MM.1S (cell line): ENCODE data around the gene NRTN.

ENCODE experiments used
- CTCF ChIP-seq: fragments of 300-600 bp; sonication (generic); IDR thresholded peaks from 2 replicates; pipeline ENCODE4 v1.5.1; 2016; ENCODE audit warnings: antibody characterized with exemption, low read length, mixed read lengths
- EZH2 ChIP-seq: fragments of 300-600 bp; sonication (generic); optimal IDR thresholded peaks from 2 replicates; pipeline ENCODE3; 2017; ENCODE audit warnings: low read depth, mild to moderate bottlenecking, antibody characterized with exemption, low read length, mixed read lengths
- EZH2phosphoT487 ChIP-seq: fragments of 300-600 bp; sonication (generic); IDR thresholded peaks from 2 replicates; pipeline ENCODE4 v1.6.1; 2018; ENCODE audit warnings: antibody characterized with exemption, low read length

- TF ChIP-seq EZH2 (no peak), CTCF (no peak), EZH2phosphoT487 (no peak)
Measured at GRCh38 chr19:5832527-5833216, 27.8 kb downstream of the NRTN start.
